8988T (cell line): ENCODE measurements around the gene ATXN7.
A peak's percentile ranks its signal among the peaks of the same experiment; 100 is the strongest.

ENCODE experiments used
- DNase-seq: peaks from one replicate; pipeline ENCODE4 v3.0.0; 2011

Gene ATXN7

DNA sequence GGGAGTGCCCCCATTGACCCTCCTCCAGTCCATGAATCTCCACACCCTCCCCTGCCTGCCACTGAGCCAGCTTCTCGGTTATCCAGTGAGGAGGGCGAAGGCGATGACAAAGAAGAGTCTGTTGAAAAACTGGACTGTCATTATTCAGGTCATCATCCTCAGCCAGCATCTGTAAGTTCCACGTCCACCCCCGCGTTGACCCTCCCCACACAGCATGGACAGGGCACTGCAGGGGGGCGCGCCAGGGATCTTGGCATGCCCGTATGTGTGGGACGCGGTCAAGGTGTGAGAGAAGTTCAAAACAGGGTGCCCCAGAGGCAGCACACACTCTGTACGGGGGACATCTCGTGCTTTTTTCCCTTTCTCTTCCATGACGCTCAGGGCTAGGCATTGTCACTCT, 126.5 kb downstream of the ATXN7 start:
- no peak for DNase-seq

GRCh38 chr3:63990733-63991132, 127.1 kb downstream of the ATXN7 start:
- no peak for DNase-seq

DNA sequence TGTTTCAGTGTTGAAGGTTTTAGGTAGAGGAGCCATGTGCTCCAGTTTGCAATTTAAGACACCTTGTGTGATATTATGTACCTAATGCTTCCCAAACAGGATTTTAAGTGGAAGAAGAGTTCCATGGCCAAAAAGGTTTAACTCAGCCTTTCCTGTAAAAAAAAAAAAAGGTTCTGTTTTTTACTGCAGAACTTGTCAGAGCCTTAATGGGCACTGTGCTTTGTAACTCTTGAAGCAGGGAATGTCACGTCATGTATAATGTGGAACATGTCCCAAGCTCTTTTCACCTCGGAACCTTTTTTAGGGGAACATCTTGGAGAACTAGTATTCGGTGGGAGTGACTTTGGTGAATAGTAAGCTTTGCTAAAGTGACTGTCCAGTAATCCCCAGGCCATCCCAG, 128.0 kb downstream of the ATXN7 start:
- DNase-seq: no peak

DNA sequence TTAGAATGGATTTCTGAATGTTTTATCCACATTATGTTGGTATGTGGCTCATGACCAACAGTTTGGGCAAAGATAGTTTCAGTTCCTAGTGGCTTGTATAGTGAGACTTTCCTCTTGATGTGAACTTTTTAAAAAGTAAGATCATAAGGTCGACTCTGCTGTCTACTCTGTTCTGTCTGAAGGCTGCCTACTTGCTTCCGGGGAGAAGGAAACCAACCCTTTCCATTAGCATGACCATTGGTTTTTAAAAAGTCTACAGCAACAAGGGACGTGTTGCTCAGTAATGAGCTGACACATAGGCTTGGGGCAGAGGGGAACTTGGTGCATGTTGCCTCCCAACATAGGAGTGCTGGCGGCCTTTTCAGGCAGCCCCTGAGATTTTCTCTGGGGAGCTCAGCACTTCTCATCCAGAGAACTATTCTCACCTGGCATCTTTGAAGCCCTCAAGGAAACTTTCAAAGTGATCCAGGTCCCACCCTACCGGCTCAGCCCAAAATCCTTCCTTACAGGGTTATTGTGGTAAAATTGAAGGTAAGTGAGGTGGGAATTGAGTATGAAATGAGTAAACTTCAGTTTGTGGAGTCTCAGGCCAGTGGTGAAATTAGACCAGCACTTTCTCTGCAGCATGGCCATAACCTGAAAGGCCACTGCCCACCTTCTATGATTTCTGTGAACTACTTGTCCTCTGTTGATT, 129.0 kb downstream of the ATXN7 start:
- no peak for DNase-seq

DNA sequence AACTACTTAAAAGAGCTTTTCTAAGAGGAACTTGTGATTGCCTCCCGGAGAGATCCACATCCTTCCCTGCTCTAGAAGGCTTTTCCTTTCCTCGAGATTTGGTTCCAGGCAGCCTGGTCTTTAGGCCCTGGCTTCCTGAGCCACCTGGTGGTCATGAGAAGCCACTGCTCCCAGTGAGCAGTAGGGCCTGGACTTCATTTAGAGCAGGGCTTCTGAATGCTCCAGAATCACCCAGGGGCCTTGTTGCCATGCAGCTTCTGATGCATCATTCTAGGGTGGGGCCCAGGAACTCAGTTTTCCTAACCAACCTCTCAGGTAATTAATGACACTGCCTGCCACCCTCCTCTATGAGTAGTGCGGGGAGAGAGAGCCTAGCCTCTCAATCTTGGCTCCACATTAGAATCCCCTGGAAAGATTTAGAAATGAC, 130.0 kb downstream of the ATXN7 start:
- peak; percentile 52 for DNase-seq

DNA sequence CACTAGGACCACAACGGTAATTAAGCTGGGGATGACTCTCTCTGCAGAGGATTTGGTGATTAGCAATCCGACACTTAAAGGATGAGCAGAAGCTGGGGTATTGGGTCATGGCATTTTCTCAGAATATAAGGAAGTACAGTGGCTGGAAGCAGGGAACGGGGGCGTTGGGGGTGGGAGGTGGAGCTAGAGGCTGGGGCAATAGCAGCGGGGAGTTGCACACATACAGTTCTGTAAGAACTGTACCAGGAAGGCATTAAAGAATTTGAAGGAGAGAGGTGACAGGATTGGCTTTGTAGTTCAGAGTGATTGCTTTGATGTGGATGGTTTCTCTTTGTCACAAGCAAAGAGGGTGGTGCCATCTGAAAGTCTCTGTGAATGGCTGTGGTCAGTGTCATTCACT, 131.4 kb downstream of the ATXN7 start:
- DNase-seq: no peak

- no peak for DNase-seq
Observed at GRCh38 chr3:63998852-63999754, 135.4 kb downstream of the ATXN7 start.

DNA sequence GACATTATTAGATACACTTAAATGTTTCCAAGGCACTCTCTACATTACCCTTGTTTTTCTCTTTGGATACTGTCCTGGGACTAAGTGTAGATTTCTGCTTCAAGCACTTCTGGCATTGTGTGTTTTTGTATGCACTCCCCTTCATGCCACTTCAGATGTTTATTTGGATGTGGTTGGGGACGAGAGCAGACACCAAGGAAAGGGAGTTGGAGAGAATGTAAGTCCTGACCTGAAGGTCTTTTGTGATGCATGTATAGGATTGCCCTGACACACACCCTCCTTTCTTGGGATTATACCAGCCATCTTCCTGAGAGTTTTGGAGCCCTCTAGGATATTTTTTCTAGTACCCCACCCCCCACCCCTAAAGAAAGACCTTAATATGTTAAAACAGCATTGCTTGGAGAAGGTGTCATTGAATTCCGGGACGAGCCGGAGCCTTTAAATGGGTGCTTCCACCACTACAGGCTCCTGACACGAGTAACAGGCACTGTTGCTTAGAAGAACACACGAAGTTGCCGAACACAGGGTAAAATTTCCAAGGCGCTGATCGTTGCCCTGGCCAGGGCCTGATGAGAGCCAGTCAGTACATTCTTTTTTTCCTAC, 136.9 kb downstream of the ATXN7 start:
- no peak for DNase-seq

DNA sequence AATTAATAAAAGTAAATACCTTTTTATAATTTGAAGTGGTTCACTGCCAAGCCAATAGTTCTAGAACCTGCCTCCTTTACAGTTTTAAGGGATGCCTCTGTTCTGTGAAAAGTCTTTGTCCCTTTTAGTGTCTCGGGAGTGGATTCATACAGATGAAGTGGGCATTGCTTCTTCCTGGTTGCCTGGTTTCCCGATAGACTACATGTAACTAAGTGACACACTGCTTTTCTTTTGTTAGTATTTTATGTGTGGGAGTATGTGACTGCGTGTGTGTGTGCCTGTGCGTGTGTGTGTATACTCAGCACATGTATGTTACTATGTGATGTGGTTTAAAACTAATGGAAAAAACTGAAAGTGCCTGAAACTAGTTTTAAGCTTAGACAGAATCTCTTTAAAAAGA, 138.6 kb downstream of the ATXN7 start:
- DNase-seq: no peak

- no peak for DNase-seq
Observed at GRCh38 chr3:64003589-64003988, 139.9 kb downstream of the ATXN7 start.

DNA sequence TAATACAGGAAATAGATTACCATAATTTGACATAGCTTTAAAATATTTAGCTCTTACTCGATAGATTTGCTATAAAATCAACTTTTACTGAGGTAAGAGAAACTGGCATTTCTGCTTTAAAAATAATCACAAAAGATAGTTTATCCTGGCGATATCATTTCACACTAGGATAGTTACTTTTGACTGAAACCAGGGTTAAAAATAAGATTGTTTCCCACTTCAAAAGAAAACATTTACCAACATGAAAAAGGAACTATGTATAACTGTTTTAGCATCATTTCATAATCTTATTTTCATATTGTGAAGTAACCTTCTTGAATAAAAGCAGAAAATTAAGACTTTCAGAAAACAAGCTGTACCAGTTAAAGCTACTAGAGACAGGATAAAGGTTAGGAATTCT, 144.3 kb downstream of the ATXN7 start:
- DNase-seq: no peak

DNA sequence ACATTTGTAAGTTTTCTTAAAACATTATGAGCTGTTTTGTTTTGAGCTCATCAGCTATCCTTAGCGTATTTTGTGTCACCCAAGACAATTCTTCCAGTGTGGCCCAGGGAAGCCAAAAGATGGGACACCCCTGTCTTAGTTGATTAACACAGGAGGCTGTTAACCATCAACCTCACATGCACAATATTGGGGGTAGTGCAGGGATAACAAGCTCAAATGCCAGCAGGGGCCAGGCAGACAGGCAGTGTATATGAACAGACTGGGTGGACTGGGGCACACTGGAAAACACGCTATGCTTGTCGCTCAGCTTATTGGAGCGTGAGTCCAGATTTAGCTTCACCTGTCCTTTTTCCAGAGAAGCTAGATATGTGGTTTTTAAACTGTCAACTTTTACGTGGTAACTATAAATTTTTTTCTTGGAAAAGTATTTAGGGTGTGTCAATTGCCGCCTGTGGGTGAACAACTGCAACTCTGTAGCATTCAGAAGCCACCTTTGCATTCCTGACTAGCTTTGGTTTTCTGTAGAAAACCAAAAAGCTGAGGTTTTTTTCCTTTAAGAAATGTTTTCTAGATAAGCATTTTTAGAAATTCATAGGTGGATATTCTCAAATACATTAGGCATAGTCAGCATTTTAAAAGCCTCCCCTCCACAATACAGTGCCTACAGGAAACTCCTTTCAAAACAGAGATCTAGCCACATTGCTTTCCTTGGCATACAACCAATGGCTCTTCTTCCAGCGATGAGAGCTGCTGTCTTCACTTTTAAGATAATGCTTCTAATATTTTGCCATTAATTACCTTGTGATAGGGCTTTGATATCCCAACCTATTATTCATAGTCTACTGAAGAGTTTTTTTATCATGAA, 145.1 kb downstream of the ATXN7 start:
- DNase-seq: no peak

- no peak for DNase-seq
Observed at GRCh38 chr3:64009528-64009927, 145.9 kb downstream of the ATXN7 start.

GRCh38 chr3:64010199-64010598, 146.5 kb downstream of the ATXN7 start:
- no peak for DNase-seq

- DNase-seq: no peak
Observed at GRCh38 chr3:64011685-64012084, 148.0 kb downstream of the ATXN7 start.

- DNase-seq: no peak
Observed at GRCh38 chr3:64016941-64017620, 153.4 kb downstream of the ATXN7 start.

GRCh38 chr3:64019271-64019670, 155.6 kb downstream of the ATXN7 start:
- DNase-seq: no peak

DNA sequence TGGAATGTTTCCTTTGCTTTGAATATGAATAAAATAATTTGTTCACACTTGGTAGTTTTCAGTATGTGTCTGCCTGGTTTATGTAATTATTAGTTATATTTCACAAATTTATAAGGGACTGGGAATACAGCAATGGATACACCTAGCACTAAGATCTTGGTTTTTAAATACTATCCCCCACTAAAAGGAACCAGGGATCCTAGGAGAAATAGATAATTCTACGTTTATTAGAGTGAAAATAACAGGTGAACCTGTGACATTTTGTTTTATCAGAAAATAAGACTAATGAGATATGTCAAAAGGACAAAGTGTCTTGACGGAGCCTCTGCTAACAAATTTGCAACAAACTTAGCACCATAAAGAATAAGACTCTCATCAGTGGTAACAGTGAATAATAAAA, 156.2 kb downstream of the ATXN7 start:
- no peak for DNase-seq

GRCh38 chr3:64021922-64022321, 158.3 kb downstream of the ATXN7 start:
- DNase-seq: no peak

DNA sequence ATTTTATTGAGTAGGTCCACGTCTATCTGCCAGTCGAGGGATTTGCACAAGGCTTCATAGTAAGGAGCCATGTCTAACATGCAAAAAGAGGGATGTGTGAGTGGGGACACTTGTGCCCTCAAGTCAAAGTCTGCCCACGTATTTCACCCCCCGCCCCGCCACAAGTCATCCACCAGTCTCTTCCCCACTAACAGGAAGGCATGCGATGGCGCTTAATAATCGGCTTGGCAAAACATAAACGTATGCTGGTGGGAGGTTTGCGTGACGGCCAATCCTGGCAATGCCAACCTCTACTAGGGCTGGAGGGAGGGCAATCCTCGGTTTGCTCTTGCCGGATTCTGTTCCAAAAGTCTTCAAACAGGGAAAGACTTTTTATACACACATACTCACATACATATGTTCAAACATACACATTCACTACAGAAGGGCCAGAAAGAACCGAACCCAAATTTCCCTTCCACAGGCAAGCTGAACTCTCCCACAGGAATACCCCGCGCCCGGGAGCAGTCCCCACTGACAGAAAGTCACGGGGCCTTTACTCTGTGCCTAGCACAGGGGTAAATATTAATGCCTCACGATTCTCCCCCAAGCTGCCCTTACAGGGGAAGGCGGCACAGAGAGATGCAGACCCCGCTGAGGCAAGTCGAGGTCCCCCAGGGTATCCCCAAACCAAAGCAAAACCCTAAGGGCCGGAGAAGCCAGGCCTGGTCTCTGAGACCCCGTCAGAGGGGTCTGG, 159.0 kb downstream of the ATXN7 start:
- no peak for DNase-seq

GRCh38 chr3:64023187-64023860, 159.7 kb downstream of the ATXN7 start, which contains the start of gene PSMD6:
Gene PSMD6 (minus strand): TSS chr3:64023494. CDS start chr3:64023419, 75 bp downstream.
- DNase-seq: peak; percentile 61
